H54 (cell line): Measurements from ENCODE around the gene PCGF3.

ENCODE experiments used
- DNase-seq: peaks from one replicate; pipeline ENCODE4 v3.0.0; 2011; ENCODE audit warnings: low spot score, mixed read lengths; ENCODE audit not compliant: insufficient read length
- FAIRE-seq: peaks from 3 replicates; lab custom pipeline; 2011; peaks lifted over from hg19 to GRCh38; lab: Jason Lieb, UNC
- POLR2A ChIP-seq: IDR thresholded peaks from 2 replicates; pipeline ENCODE4 v1.6.1; 2011; ENCODE audit warnings: low read depth, mild to moderate bottlenecking, low read length

The PCGF3 gene

GRCh38 chr4:788636-789297 is 83.1 kb downstream of the PCGF3 start:
- no peak for DNase-seq
- no peak for FAIRE-seq
- no peak for TF ChIP-seq POLR2A

DNA sequence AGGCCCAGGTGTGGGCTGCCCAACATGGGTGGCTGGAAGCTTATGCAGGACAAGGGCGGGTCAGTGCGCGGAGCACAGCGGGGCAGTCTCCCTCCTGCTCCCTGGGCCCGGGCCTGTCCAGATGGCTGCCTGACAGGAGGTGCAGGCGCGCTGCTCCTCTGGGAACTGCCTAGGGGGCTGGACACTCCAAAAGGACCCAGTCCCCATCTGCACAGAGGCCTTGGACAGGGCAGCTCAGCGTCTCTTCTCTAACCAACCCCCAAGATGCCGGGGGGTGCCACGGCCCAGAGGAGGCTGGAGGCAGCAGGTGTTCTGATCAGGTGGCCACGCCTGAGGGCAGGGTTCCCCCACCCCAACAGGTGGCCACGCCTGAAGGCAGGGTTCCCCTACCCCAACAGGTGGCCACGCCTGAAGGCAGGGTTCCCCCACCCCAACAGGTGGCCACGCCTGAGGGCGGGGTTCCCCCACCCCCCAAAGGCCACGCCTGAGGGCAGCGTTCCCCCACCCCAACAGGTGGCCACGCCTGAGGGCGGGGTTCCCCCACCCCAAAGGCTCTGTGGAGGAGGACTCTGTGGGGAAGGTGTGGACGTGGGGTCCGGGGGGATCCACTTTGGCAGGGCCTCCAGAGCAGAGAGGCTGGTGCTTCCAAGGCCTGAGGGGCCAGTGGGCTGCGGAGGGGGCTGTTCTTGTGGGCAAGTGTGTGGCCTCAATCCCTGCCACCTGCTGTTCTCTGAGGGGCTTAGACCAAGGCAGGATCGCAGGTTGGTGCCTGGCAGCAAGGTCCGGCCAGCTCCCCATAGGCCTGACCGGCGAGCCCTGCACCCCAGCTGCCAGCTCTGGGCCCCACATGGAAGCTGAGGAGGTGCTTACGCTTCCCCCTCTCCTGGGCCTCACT is 84.2 kb downstream of the PCGF3 start:
- no peak for DNase-seq
- TF ChIP-seq POLR2A, result no peak
- FAIRE-seq, result no peak

- TF ChIP-seq POLR2A, result no peak
- FAIRE-seq (no peak), DNase-seq (no peak)
Observed at GRCh38 chr4:790466-790820, 84.8 kb downstream of the PCGF3 start.

GRCh38 chr4:791252-791897 is 85.7 kb downstream of the PCGF3 start:
- TF ChIP-seq POLR2A, result no peak

GRCh38 chr4:791898-792625 is 86.4 kb downstream of the PCGF3 start:
- no peak for DNase-seq
- FAIRE-seq, result no peak
- TF ChIP-seq POLR2A, result no peak

More at GRCh38 chr4:791252-791897, 85.7 kb downstream of the PCGF3 start:
- DNase-seq (no peak), FAIRE-seq (no peak)

DNA sequence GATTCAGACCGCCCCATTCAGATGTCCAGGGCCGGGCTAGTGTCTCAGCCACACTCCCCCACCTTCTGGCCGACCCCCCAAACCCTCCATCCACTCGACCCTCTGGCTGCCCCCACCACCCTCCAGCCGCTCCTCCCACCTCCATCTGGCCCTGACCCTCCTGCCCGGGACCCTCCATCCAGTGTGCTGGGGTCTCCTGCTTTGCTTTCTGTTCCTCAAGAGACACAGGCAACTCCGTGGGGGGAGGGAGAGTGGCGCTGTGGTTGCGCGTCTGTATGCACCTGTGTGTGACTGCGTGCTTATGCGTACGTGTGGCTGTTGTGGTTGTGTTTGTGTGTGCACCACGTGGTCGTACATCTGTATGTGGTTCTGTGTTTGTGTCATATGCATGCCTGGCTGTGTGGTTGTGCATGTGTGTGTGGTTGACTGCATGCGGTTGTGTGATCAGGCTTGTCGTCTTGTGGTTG is 87.0 kb downstream of the PCGF3 start:
- FAIRE-seq (no peak), DNase-seq (no peak)
- no peak for TF ChIP-seq POLR2A

GRCh38 chr4:793093-793861 is 87.6 kb downstream of the PCGF3 start:
- FAIRE-seq (no peak), DNase-seq (no peak)
- TF ChIP-seq POLR2A, result no peak

DNA sequence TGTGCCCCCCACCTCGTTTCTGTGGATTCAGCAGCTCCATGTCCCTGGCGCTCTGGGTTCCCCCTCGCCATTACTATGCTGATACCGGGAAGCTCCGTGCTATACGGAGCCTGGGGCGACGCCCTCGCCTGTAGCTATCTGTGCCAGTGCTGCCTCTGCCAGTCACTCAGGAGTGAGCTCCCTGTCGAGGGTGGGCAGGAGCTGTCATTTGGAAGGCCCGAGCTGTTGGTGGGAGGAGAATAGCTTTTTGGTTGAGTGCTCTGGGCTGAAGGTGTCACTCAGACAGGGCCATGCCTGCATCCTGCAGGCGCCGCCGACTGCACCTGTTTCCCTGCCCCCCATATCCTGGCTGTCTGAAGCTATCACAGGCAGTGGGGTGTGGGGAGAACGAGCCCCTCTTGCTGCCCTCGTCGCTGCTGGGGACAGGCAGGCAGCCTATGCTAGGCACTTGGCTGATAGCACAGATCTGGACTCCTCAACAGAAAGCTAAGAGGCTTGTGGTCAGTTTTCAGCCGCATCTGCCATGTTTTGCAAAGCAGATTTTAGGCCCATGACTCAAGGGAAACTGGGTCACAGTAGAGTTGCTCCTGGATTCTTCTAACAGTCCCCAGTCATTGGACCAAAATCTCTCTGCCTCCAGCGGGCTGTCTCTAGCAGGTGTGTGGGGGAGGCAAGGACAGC is 88.4 kb downstream of the PCGF3 start:
- TF ChIP-seq POLR2A, result no peak
- DNase-seq, result no peak
- no peak for FAIRE-seq

DNA sequence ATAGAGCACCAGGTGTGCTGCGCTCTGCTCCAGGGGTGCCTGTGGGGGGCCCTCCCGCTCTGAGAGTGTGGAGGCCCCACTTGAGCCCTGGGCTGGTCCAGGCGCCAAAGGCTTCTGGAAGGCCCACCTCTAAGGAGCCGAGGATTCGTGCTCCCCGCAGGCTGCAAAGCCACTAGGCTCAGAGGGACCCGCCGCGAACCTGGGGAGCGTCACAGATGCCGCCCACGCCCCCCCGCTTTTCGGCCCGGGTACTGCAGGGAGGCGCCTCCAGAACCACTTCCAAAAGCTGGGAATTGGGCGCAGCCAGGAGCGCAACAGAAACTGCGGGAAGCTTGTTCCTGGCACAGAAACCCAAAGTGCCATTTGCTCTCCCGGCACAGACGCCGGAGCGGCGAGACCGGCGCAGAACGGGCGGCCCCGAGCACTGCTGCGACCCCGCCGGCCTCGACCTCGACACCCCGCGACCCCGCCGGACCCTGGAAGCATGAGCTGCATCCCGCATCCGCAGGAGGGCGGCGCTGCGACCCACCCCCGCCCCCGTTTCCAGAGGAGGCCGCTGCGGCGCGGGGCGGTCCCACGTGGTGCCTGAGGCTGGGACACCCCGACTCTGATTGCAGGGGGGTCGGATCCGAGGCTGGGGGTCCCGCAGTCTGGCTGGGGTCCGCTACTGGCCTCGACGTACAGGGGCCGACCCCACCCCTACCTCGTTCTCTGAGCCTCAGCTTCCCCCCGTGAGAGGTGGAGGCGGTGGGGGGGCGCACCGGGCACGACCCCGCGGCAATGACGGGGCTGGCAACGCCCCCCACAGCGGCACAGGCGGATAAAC is 89.5 kb downstream of the PCGF3 start:
- DNase-seq, result no peak
- FAIRE-seq, result no peak
- no peak for TF ChIP-seq POLR2A

GRCh38 chr4:795726-796119 is 90.1 kb downstream of the PCGF3 start:
- FAIRE-seq, result no peak
- DNase-seq, result no peak

DNA sequence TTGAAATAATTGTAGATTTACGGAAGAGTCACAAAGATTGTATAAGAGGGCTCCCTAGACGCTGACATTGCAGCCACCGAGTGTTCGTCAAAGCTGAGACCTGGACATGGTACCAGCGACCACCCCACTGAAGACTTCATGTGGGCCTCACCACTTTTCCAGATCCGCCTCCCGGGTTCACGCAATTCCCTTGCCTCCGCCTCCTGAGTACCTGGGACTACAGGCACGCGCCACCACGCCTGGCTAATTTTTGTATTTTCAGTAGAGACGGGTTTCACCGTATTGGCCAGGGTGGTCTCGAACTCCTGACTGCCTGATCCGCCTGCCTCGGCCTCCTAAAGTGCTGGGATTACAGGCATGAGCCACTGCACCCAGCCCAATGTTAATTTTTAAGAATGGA is 90.6 kb downstream of the PCGF3 start:
- FAIRE-seq, result no peak
- no peak for TF ChIP-seq POLR2A

More at GRCh38 chr4:795726-796119, 90.1 kb downstream of the PCGF3 start:
- TF ChIP-seq POLR2A, result no peak

More for the DNA sequence above, 90.6 kb downstream of the PCGF3 start:
- DNase-seq, result no peak
